NCI-H2227 (cell line): ENCODE results near the gene S100A2.
"Not testable (repeated sequence)": the region's sequence is repeated elsewhere in the genome, so short reads cannot be mapped to it uniquely, and the experiment has no call there.

Experiments used
- DNase-seq: peaks from one replicate; lab custom pipeline; 2025; ENCODE audit not compliant: unreplicated experiment; lab: John Stamatoyannopoulos, UW

Gene S100A2

GRCh38 chr1:153534226-153534924 lies 31.3 kb downstream of the S100A2 start:
- no peak for DNase-seq

- peak; percentile 14 for DNase-seq
Observed at GRCh38 chr1:153533689-153534201, 31.9 kb downstream of the S100A2 start.

- DNase-seq, result peak; percentile 90
Observed at GRCh38 chr1:153532769-153533599, 32.7 kb downstream of the S100A2 start.

GRCh38 chr1:153532181-153532580 lies 33.5 kb downstream of the S100A2 start:
- DNase-seq, result no peak

- DNase-seq, result no peak
Observed at GRCh38 chr1:153531638-153532037, 34.0 kb downstream of the S100A2 start.

GRCh38 chr1:153527683-153528040 lies 38.0 kb downstream of the S100A2 start:
- no peak for DNase-seq

- no peak for DNase-seq
Observed at GRCh38 chr1:153527023-153527682, 38.5 kb downstream of the S100A2 start.

- DNase-seq, result no peak
Observed at GRCh38 chr1:153526132-153526543, 39.5 kb downstream of the S100A2 start.

- no peak for DNase-seq
Observed at GRCh38 chr1:153525088-153525728, 40.4 kb downstream of the S100A2 start.

- DNase-seq, result not testable (repeated sequence)
Observed at GRCh38 chr1:153522353-153523048, 43.1 kb downstream of the S100A2 start.

- not testable (repeated sequence) for DNase-seq
Observed at GRCh38 chr1:153521808-153522207, 43.8 kb downstream of the S100A2 start.

- DNase-seq, result no peak
Observed at GRCh38 chr1:153520818-153521476, 44.7 kb downstream of the S100A2 start.

- DNase-seq, result not testable (repeated sequence)
Observed at GRCh38 chr1:153520137-153520691, 45.4 kb downstream of the S100A2 start.

GRCh38 chr1:153519242-153519641 lies 46.4 kb downstream of the S100A2 start:
- no peak for DNase-seq

- no peak for DNase-seq
Observed at GRCh38 chr1:153515504-153516394, 49.9 kb downstream of the S100A2 start.

GRCh38 chr1:153513666-153514065 lies 52.0 kb downstream of the S100A2 start:
- DNase-seq, result no peak

GRCh38 chr1:153513023-153513422 lies 52.6 kb downstream of the S100A2 start:
- no peak for DNase-seq
